ENCODE measurements around the gene IL25. TPM values are rescaled to one million over a fixed set of nuclear protein-coding genes. Genes with fewer than 3 reads are reported as not detected.

Gene IL25
- total and polyA plus RNA-seq, 2 of the 8 experiments (the other 6 are each of a cell fraction or from before 2014, with no cell fraction given) = not detected

DNA sequence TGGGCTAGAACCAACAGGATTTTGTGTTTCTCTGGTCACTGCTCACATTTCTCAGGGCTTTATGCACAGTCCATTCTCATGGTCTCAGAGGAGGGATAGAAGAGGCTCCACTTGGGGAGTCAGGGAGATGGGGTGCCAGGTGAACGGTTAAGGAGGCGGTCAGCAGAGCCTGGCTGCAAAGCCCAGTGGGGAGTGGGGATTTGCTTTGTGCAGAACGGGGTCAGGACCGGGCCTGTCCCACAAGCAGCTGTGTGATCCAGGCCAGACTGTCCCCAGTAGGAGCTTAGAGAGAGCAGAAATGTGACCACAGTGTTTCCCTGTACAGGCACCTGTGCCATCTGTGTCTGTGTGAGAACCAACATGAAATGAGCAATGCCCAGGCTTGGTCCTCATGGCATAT, 8.4 kb downstream of the IL25 start (continued):
- TF ChIP-seq YY1 (IDR thresholded peaks at IDR 0.05; ENCODE audit: low read depth, low read length) (no peak), RAD21 (IDR thresholded peaks at IDR 0.05 in 1 of 2, conservative IDR thresholded peaks at IDR 0.05 in 1 of 2; ENCODE audit: low read depth in 2 of 2, low read length in 2 of 2) (no peak)

Measured in H1 (cell line).